ENCODE data around the gene DOCK4.

The DOCK4 gene

DNA sequence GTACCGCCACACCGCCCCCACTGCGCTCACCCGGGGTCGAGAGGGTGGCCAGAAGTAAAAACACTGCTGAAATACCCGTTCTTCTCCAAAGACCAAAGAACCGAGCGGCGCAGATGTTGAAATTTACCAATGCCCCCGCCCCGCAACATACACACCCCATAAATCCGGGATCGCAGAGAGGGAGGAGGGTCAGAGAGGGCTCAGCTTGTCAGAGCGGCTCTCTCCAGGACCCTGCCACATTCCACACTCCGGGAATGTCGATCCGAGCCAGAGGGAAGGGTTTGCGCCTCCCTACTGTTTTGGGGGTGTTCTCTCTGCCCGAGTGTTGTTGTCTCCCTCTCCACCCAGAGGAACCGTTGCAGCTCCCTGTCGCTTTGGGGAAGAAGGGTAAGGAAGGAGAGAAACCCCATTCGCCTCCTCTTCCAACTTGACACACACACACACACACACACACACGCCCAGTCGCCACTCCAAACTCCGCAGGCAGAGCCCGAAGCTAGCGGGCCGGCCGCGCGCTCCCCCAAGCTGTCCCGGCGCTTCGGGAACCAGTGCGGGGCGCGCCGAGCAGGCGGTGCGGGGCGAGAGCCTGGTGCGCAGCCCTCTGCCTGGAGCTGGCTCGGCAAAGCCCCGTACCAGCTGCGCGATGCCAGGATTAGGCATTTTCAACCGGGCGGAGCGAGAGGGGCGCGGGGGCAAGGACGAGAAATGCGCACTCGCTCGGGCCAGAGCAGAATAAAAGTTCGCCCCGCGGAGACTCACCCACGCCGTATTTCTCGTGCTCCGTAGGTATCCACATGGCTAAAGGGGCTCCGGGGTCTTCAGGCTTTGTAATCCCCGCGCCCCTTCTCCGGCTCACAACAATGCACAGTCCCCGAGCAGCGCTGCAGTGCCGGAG is 609 bp downstream of the DOCK4 start:
- H3K9me3 Mint-ChIP-seq: no peaks in the 10 kb centered on the region
- H3K4me1 Mint-ChIP-seq: peaks cover 20% of the 10 kb centered on the region
- H3K27me3 Mint-ChIP-seq (ENCODE audit: low read depth): peaks cover 9% of the 10 kb centered on the region
- TF ChIP-seq, protein P1, sequence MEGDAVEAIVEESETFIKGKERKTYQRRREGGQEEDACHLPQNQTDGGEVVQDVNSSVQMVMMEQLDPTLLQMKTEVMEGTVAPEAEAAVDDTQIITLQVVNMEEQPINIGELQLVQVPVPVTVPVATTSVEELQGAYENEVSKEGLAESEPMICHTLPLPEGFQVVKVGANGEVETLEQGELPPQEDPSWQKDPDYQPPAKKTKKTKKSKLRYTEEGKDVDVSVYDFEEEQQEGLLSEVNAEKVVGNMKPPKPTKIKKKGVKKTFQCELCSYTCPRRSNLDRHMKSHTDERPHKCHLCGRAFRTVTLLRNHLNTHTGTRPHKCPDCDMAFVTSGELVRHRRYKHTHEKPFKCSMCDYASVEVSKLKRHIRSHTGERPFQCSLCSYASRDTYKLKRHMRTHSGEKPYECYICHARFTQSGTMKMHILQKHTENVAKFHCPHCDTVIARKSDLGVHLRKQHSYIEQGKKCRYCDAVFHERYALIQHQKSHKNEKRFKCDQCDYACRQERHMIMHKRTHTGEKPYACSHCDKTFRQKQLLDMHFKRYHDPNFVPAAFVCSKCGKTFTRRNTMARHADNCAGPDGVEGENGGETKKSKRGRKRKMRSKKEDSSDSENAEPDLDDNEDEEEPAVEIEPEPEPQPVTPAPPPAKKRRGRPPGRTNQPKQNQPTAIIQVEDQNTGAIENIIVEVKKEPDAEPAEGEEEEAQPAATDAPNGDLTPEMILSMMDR (IDR thresholded peaks at IDR 0.05; ENCODE audit: unreplicated experiment in 3 of 3): no peak
- peak overlapping the region; percentile 96 to 98 (median 97) for H3K4me3 Mint-ChIP-seq
- H3K36me3 Mint-ChIP-seq (ENCODE audit: low read depth): no peaks in the 10 kb centered on the region
- peak overlapping the region; percentile 72 to 95 (median 88) for H3K27ac Mint-ChIP-seq

DNA sequence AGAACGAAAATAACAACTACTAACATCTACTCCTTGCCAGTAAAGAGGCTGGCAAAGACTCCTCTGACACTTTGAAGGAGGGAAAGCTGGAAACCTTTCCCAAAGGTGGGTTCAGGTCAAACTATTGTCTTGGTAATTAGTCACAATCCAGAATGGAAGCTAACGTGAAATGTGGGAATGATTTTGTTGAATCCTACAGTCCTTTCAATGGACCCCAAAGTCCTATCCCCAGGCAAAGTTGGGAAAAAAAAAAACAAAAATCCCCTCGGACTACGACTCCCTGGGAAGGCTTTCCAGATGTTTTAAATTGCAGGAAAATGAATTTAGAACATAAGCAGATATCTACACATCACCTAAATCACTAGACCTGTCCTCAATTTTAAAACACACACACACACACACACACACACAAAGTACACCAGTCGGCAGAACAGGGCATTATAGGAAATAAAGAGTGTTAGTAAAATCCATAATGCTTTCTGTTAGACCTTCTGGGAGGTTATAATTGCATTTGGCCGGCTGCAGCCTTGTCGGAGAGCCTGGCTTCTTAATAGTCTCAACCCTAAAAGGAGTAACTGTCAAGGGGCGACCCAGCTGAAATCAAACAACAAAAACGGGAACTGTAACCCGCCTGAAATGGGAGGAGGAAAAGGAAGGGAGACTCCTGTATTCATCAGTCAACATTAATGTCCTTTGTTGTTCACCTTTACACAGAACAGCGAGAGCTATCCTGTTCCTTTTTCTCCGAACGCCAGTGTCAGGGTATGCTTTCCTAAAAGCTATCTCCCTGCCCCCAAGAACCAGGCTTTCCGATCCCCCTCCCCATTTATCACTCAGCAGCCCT is 1.5 kb downstream of the DOCK4 start:
- peaks cover 20% of the 10 kb centered on the region for H3K4me1 Mint-ChIP-seq
- H3K27ac Mint-ChIP-seq: peak overlapping the region; percentile 59 to 95 (median 72)
- TF ChIP-seq, protein P1 (IDR thresholded peaks at IDR 0.05; ENCODE audit: unreplicated experiment in 3 of 3): no peak
- H3K9me3 Mint-ChIP-seq: no peaks in the 10 kb centered on the region
- peak overlapping the region; percentile 96 to 98 (median 97) for H3K4me3 Mint-ChIP-seq
- peaks cover 9% of the 10 kb centered on the region for H3K27me3 Mint-ChIP-seq (ENCODE audit: low read depth)
- no peaks in the 10 kb centered on the region for H3K36me3 Mint-ChIP-seq (ENCODE audit: low read depth)

DNA sequence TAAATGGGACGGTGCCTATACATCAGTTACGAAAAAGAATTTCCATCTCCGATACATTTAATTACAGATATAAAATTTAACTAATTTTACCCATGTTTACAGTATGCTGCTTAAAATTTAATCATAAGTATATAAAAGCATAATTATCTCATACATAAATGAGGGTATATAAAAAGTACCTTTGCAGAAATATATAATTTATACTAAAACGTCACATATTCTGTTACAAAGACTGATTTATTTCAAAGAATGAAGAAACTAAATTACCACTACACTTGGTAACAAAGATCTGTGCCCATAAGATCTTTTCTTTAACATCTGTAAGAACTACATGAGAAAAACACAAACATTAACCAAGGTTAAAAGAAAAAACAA is 2.8 kb downstream of the DOCK4 start:
- Mint-ChIP-seq H3K4me3 (peak overlapping the region; percentile 96 to 98 (median 97)), H3K9me3 (no peaks in the 10 kb centered on the region), H3K4me1 (peaks cover 20% of the 10 kb centered on the region), H3K36me3 (ENCODE audit: low read depth) (no peaks in the 10 kb centered on the region), H3K27ac (peak overlapping the region in 2 of 3 experiments; percentile 12 to 72), H3K27me3 (ENCODE audit: low read depth) (peaks cover 9% of the 10 kb centered on the region)
- TF ChIP-seq, protein P1 (IDR thresholded peaks at IDR 0.05; ENCODE audit: unreplicated experiment in 3 of 3): no peak

DNA sequence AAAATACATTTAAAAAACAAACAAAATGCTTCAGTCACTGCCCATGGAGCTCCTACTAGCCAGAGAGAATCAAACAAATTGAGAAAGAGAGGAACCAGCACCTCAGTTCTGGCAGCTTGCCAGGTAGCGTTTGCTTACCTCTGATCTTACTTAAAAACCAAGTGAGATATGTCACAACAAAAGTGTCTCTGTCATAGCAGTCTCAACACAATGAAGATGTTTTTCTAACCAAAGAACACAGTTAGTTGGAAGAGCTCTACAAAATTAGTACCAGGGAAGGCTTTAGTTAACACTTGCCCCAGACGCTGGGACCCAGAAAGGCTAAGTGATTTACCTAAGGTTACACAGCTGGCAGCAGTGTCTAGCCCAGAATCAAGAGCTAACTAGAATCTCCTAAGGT is 3.4 kb downstream of the DOCK4 start:
- H3K9me3 Mint-ChIP-seq: no peaks in the 10 kb centered on the region
- H3K27ac Mint-ChIP-seq: peak overlapping the region in 1 of 3 experiments; percentile 15
- peaks cover 20% of the 10 kb centered on the region for H3K4me1 Mint-ChIP-seq
- H3K27me3 Mint-ChIP-seq (ENCODE audit: low read depth): peaks cover 9% of the 10 kb centered on the region
- TF ChIP-seq, protein P1 (IDR thresholded peaks at IDR 0.05; ENCODE audit: unreplicated experiment in 3 of 3): no peak
- no peaks in the 10 kb centered on the region for H3K36me3 Mint-ChIP-seq (ENCODE audit: low read depth)
- H3K4me3 Mint-ChIP-seq: peak overlapping the region; percentile 22 to 62 (median 57)

DNA sequence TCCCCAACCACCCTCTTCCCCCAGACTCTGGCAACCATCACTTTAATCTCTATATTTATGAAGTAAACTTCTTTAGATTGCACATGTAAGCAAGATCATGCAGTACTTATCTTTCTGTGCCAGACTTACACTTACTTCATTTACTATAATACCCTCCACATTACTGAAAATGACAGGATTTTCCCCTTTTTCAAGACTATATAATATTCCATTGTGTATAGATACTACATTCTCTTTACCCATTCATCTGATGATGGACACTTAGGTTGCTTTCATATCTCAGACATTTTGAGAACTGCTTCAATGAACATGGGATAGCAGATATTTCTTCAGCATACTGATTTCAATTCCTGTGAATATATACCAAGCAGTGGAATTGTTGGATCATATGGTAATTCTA is 4.4 kb downstream of the DOCK4 start:
- Mint-ChIP-seq H3K4me1 (peaks cover 20% of the 10 kb centered on the region), H3K36me3 (ENCODE audit: low read depth) (no peaks in the 10 kb centered on the region), H3K27me3 (ENCODE audit: low read depth) (peaks cover 9% of the 10 kb centered on the region), H3K9me3 (no peaks in the 10 kb centered on the region), H3K4me3 (no peak overlapping the region), H3K27ac (no peak overlapping the region)
- TF ChIP-seq, protein P1 (IDR thresholded peaks at IDR 0.05; ENCODE audit: unreplicated experiment in 3 of 3): no peak
